Glutamatergic neuron (in vitro differentiated cells): ENCODE results near the gene FZD10. TPM values are rescaled to one million over a fixed set of nuclear protein-coding genes. Genes with fewer than 3 reads are reported as not detected.

Experiments used
- DNase-seq: peaks from one replicate; pipeline ENCODE4 v3.0.0; 2022
- H3K27ac Mint-ChIP-seq: one replicate; pipeline ENCODE4 v1.8.0; 2020; ENCODE audit warnings: mild to moderate bottlenecking, mixed read lengths, inconsistent platforms; ENCODE audit not compliant: unreplicated experiment
- H3K27me3 Mint-ChIP-seq: one replicate; pipeline ENCODE4 v1.8.0; 2020; ENCODE audit warnings: mild to moderate bottlenecking, moderate library complexity, mixed read lengths, inconsistent platforms; ENCODE audit not compliant: unreplicated experiment
- H3K36me3 Mint-ChIP-seq: one replicate; pipeline ENCODE4 v1.8.0; 2020; ENCODE audit warnings: mild to moderate bottlenecking, mixed read lengths, inconsistent platforms; ENCODE audit not compliant: unreplicated experiment
- H3K4me1 Mint-ChIP-seq: one replicate; pipeline ENCODE4 v1.8.0; 2020; ENCODE audit warnings: mild to moderate bottlenecking, low read depth, mixed read lengths, inconsistent platforms; ENCODE audit not compliant: unreplicated experiment
- H3K4me3 Mint-ChIP-seq: one replicate; pipeline ENCODE4 v1.8.0; 2020; ENCODE audit warnings: mild to moderate bottlenecking, mixed read lengths, inconsistent platforms; ENCODE audit not compliant: unreplicated experiment
- H3K9me3 Mint-ChIP-seq: one replicate; pipeline ENCODE4 v1.8.0; 2020; ENCODE audit warnings: mild to moderate bottlenecking, moderate library complexity, mixed read lengths, inconsistent platforms; ENCODE audit not compliant: unreplicated experiment
- total RNA-seq: library from RNA; stranded (reverse); fragmentation: NEBNext Ultra II Directional; extraction: Animal tissue kit (Norgen Biotek cat#: 25700); gene quantifications from one replicate; pipeline ENCODE4 v1.2.1, GENCODE V29; 2021; ENCODE audit not compliant: unreplicated experiment
- TF ChIP-seq, protein P1 (sequence below): fragments of 200-600 bp; sonication (generic); IDR thresholded peaks from one replicate; pipeline ENCODE4 v1.5.0; 2021; ENCODE audit not compliant: partially characterized antibody, unreplicated experiment

Gene FZD10
- total RNA-seq, 1 donor from 2014 or later: not detected

GRCh38 chr12:130169256-130169655 lies 7.0 kb downstream of the FZD10 start:
- TF ChIP-seq, protein P1, sequence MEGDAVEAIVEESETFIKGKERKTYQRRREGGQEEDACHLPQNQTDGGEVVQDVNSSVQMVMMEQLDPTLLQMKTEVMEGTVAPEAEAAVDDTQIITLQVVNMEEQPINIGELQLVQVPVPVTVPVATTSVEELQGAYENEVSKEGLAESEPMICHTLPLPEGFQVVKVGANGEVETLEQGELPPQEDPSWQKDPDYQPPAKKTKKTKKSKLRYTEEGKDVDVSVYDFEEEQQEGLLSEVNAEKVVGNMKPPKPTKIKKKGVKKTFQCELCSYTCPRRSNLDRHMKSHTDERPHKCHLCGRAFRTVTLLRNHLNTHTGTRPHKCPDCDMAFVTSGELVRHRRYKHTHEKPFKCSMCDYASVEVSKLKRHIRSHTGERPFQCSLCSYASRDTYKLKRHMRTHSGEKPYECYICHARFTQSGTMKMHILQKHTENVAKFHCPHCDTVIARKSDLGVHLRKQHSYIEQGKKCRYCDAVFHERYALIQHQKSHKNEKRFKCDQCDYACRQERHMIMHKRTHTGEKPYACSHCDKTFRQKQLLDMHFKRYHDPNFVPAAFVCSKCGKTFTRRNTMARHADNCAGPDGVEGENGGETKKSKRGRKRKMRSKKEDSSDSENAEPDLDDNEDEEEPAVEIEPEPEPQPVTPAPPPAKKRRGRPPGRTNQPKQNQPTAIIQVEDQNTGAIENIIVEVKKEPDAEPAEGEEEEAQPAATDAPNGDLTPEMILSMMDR: no peak
- H3K27ac Mint-ChIP-seq: no peak overlapping the region
- no peak overlapping the region for H3K4me3 Mint-ChIP-seq
- no peak for DNase-seq
- H3K9me3 Mint-ChIP-seq: no peaks in the 10 kb centered on the region
- H3K27me3 Mint-ChIP-seq: peaks cover 7% of the 10 kb centered on the region
- H3K4me1 Mint-ChIP-seq: no peaks in the 10 kb centered on the region
- H3K36me3 Mint-ChIP-seq: peaks cover 4% of the 10 kb centered on the region

- Mint-ChIP-seq H3K27me3 (peaks cover 4% of the 10 kb centered on the region), H3K9me3 (no peaks in the 10 kb centered on the region), H3K36me3 (peaks cover 4% of the 10 kb centered on the region), H3K4me1 (no peaks in the 10 kb centered on the region), H3K4me3 (no peak overlapping the region), H3K27ac (no peak overlapping the region)
- DNase-seq: no peak
- TF ChIP-seq, protein P1: no peak
Observed at GRCh38 chr12:130169924-130170323, 7.7 kb downstream of the FZD10 start.

DNA sequence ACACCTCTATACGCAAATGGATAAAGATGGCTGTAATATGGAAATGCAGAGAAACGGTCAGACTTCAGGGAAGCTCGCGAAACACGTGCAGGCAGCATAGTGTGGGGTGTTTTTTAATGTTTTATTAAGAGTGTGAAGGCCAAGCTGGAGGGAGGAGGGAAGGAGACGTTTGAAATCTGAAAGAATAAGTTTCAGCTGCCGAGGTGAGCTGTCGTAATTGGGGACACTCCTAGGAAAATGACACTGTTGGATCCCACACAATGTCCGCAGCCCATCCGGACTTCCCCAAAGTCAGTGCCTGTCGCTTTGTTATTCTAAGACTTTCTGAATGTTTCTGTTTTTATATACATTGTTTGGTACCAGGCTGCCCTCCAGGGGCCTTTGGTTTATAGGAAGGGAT lies 8.3 kb downstream of the FZD10 start:
- Mint-ChIP-seq H3K27me3 (peaks cover 4% of the 10 kb centered on the region), H3K4me1 (no peaks in the 10 kb centered on the region), H3K4me3 (no peak overlapping the region), H3K27ac (no peak overlapping the region), H3K36me3 (peaks cover 4% of the 10 kb centered on the region), H3K9me3 (no peaks in the 10 kb centered on the region)
- no peak for DNase-seq
- TF ChIP-seq, protein P1: no peak

DNA sequence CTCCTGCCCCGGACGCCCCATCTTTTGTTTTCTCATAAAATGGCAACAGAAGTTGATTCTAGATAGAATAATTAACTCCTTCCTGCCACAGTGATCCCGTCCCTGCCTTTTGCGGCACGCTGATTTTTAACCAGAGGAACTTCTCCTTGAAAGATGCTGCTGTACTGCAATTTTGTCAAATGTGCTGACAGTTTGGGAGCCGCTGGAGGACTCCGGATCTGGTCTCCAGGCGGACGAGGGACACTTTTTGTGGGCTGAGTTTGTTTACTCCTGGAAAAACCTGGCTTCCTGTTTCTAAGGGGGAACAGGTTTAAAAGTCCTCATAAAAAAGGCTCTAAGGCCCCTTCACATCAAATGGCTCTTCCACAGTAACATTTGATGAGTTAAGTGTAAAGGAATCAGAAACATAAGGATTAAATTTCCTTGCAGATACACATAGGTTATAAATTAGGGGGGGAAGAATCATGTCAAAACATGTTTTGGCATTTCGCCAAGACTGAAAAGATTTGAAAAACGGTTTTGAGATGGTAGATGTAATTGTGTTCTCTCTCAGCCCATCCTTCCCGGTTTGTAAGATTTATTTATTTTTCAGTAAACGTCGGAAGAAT lies 15.5 kb downstream of the FZD10 start:
- no peak overlapping the region for H3K4me3 Mint-ChIP-seq
- no peak overlapping the region for H3K27ac Mint-ChIP-seq
- TF ChIP-seq, protein P1: no peak
- peaks cover 13% of the 10 kb centered on the region for H3K36me3 Mint-ChIP-seq
- H3K9me3 Mint-ChIP-seq: peaks cover 13% of the 10 kb centered on the region
- no peak for DNase-seq
- no peaks in the 10 kb centered on the region for H3K4me1 Mint-ChIP-seq
- peaks cover 4% of the 10 kb centered on the region for H3K27me3 Mint-ChIP-seq

DNA sequence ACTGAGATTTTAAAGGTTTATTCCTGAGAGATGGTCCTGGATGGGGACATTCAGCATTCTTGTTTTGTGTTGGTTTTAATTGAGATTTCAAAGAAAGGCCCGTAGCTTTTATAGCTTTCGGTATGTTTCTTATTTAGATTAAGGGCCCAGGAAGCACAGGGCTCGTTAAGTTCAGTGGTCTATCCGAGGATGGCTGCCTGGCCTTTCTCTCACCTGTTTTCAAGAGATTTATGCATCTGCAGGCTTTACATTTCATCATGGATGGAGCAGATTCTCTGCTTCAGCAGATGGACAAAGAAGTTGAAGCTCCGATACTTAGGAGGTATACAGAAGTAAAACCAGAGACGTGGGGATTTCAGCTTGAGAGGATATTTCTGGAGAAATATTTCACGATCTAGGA lies 16.0 kb downstream of the FZD10 start:
- Mint-ChIP-seq H3K36me3 (peaks cover 15% of the 10 kb centered on the region), H3K9me3 (peaks cover 15% of the 10 kb centered on the region), H3K27me3 (peaks cover 6% of the 10 kb centered on the region), H3K27ac (no peak overlapping the region), H3K4me3 (no peak overlapping the region), H3K4me1 (no peaks in the 10 kb centered on the region)
- DNase-seq: no peak
- TF ChIP-seq, protein P1: no peak
